ENCODE results near the gene ABCG8.

ABCG8 gene

GRCh38 chr2:43872151-43872550 lies 33.4 kb downstream of the ABCG8 start:
- DNase-seq (ENCODE audit: low read depth, low spot score): no peak

- DNase-seq (ENCODE audit: low read depth, low spot score): no peak
Observed at GRCh38 chr2:43874776-43875451, 36.1 kb downstream of the ABCG8 start.

- peak; percentile 82 for DNase-seq (ENCODE audit: low read depth, low spot score)
Observed at GRCh38 chr2:43877782-43878464, 39.2 kb downstream of the ABCG8 start.

GRCh38 chr2:43879261-43879660 lies 40.5 kb downstream of the ABCG8 start:
- DNase-seq (ENCODE audit: low read depth, low spot score): peak; percentile 20

GRCh38 chr2:43880471-43880870 lies 41.7 kb downstream of the ABCG8 start:
- DNase-seq (ENCODE audit: low read depth, low spot score): no peak

- no peak for DNase-seq (ENCODE audit: low read depth, low spot score)
Observed at GRCh38 chr2:43880952-43881351, 42.2 kb downstream of the ABCG8 start.

GRCh38 chr2:43882312-43882711 lies 43.5 kb downstream of the ABCG8 start:
- no peak for DNase-seq (ENCODE audit: low read depth, low spot score)

- no peak for DNase-seq (ENCODE audit: low read depth, low spot score)
Observed at GRCh38 chr2:43884689-43885088, 45.9 kb downstream of the ABCG8 start.

- no peak for DNase-seq (ENCODE audit: low read depth, low spot score)
Observed at GRCh38 chr2:43885132-43885632, 46.4 kb downstream of the ABCG8 start.

GRCh38 chr2:43887176-43887575 lies 48.4 kb downstream of the ABCG8 start:
- no peak for DNase-seq (ENCODE audit: low read depth, low spot score)

- DNase-seq (ENCODE audit: low read depth, low spot score): no peak
Observed at GRCh38 chr2:43889416-43889815, 50.6 kb downstream of the ABCG8 start.

- DNase-seq (ENCODE audit: low read depth, low spot score): peak; percentile 51
Observed at GRCh38 chr2:43890855-43891254, 52.1 kb downstream of the ABCG8 start.

GRCh38 chr2:43894743-43895142 lies 56.0 kb downstream of the ABCG8 start:
- no peak for DNase-seq (ENCODE audit: low read depth, low spot score)

GRCh38 chr2:43896906-43897305 lies 58.1 kb downstream of the ABCG8 start:
- no peak for DNase-seq (ENCODE audit: low read depth, low spot score)

- no peak for DNase-seq (ENCODE audit: low read depth, low spot score)
Observed at GRCh38 chr2:43897492-43897891, 58.7 kb downstream of the ABCG8 start.

GRCh38 chr2:43898134-43898837 lies 59.5 kb downstream of the ABCG8 start:
- DNase-seq (ENCODE audit: low read depth, low spot score): peak; percentile 55

- no peak for DNase-seq (ENCODE audit: low read depth, low spot score)
Observed at GRCh38 chr2:43898838-43899346, 60.1 kb downstream of the ABCG8 start.

- DNase-seq (ENCODE audit: low read depth, low spot score): no peak
Observed at GRCh38 chr2:43899589-43899988, 60.8 kb downstream of the ABCG8 start.

GRCh38 chr2:43905371-43905803 lies 66.6 kb downstream of the ABCG8 start:
- peak; percentile 81 for DNase-seq (ENCODE audit: low read depth, low spot score)

- DNase-seq (ENCODE audit: low read depth, low spot score): peak; percentile 62
Observed at GRCh38 chr2:43905871-43906270, 67.1 kb downstream of the ABCG8 start.

GRCh38 chr2:43906448-43907109 lies 67.8 kb downstream of the ABCG8 start:
- peak; percentile 11 for DNase-seq (ENCODE audit: low read depth, low spot score)
